Activated T-cell treated with anti-CD3 and anti-CD28 coated beads for 1 hour (primary cell): ENCODE measurements around the gene SGIP1.

Experiments used
- DNase-seq: peaks from one replicate; pipeline ENCODE4 v3.0.0-alpha.2; 2020; ENCODE audit warnings: low read depth

SGIP1 gene

GRCh38 chr1:66533804-66534740 is at the start of gene SGIP1:
Gene SGIP1, plus strand, starts transcription at chr1:66534153. Its CDS starts 206 bp downstream, at chr1:66534359.
- no peak for DNase-seq

- no peak for DNase-seq
Measured at GRCh38 chr1:66489151-66489550, 44.8 kb upstream of the SGIP1 start.

- DNase-seq = no peak
Measured at GRCh38 chr1:66489972-66490601, 43.9 kb upstream of the SGIP1 start.

- no peak for DNase-seq
Measured at GRCh38 chr1:66490816-66491215, 43.1 kb upstream of the SGIP1 start.

GRCh38 chr1:66492424-66492823 is 41.5 kb upstream of the SGIP1 start:
- no peak for DNase-seq

- no peak for DNase-seq
Measured at GRCh38 chr1:66493731-66494130, 40.2 kb upstream of the SGIP1 start.

- no peak for DNase-seq
Measured at GRCh38 chr1:66494482-66494881, 39.5 kb upstream of the SGIP1 start.

- DNase-seq = no peak
Measured at GRCh38 chr1:66495495-66495894, 38.5 kb upstream of the SGIP1 start.

- no peak for DNase-seq
Measured at GRCh38 chr1:66497910-66498309, 36.0 kb upstream of the SGIP1 start.

GRCh38 chr1:66500301-66500700 is 33.7 kb upstream of the SGIP1 start:
- no peak for DNase-seq

GRCh38 chr1:66502086-66502485 is 31.9 kb upstream of the SGIP1 start:
- DNase-seq = no peak

- no peak for DNase-seq
Measured at GRCh38 chr1:66503841-66504470, 30.0 kb upstream of the SGIP1 start.

- DNase-seq = no peak
Measured at GRCh38 chr1:66505671-66506392, 28.1 kb upstream of the SGIP1 start.

GRCh38 chr1:66506393-66506687 is 27.6 kb upstream of the SGIP1 start:
- DNase-seq = no peak

GRCh38 chr1:66506991-66507390 is 27.0 kb upstream of the SGIP1 start:
- no peak for DNase-seq

- DNase-seq = no peak
Measured at GRCh38 chr1:66510407-66510806, 23.5 kb upstream of the SGIP1 start.

- no peak for DNase-seq
Measured at GRCh38 chr1:66511118-66511517, 22.8 kb upstream of the SGIP1 start.

GRCh38 chr1:66517959-66518358 is 16.0 kb upstream of the SGIP1 start:
- no peak for DNase-seq

- no peak for DNase-seq
Measured at GRCh38 chr1:66518654-66519053, 15.3 kb upstream of the SGIP1 start.

GRCh38 chr1:66519992-66520391 is 14.0 kb upstream of the SGIP1 start:
- DNase-seq = no peak

GRCh38 chr1:66520655-66521054 is 13.3 kb upstream of the SGIP1 start:
- no peak for DNase-seq

- DNase-seq = no peak
Measured at GRCh38 chr1:66521721-66522365, 12.1 kb upstream of the SGIP1 start.
